OCI-LY1 (cell line): ENCODE data around the gene LRRC4B.

Source experiments
- CTCF ChIP-seq: fragments of 200-600 bp; sonication (generic), shearing (Covaris generic); IDR thresholded peaks from 2 replicates; pipeline ENCODE4 v1.5.1; 2017; ENCODE audit warnings: mild to moderate bottlenecking, antibody characterized with exemption, low read length, moderate library complexity, mixed read lengths
- EZH2 ChIP-seq: fragments of 200-600 bp; sonication (generic), shearing (Covaris generic); IDR thresholded peaks from 2 replicates; pipeline ENCODE4 v1.8.0; 2017; ENCODE audit warnings: borderline replicate concordance, mixed run types, mild to moderate bottlenecking, antibody characterized with exemption, low read length, moderate library complexity, mixed read lengths

- TF ChIP-seq CTCF, result no peak
- no peak for TF ChIP-seq EZH2
Observed at GRCh38 chr19:50562996-50563395, 5.2 kb downstream of the LRRC4B start.
